Measurements from ENCODE around the gene IL1A.

DNA sequence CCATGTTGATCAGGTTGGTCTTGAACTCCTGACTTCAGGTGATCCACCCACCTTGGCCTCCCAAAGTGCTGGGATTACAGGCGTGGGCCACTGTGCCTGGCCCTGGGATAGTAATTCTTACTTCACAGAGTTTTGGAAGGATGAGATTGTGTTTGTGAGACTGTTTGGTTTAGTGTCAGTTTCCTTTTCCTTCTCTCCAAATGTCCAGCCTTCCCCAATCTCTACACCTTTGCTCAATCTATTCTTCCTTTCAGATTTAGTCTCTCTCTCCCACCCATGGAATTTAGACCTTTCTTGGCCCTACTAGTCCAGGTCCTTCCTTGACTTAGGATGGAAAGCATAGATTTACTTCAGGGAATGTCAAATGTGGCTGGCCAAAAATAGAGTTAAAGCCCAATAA, 12.2 kb upstream of the IL1A start:
- TF ChIP-seq POLR2A (IDR thresholded peaks at IDR 0.05) (no peak), CTCF (IDR thresholded peaks at IDR 0.05) (no peak)
